Measurements from ENCODE around the gene THRB. TPM values are rescaled to one million over a fixed set of nuclear protein-coding genes. Genes with fewer than 3 reads are reported as not detected.
A peak's percentile ranks its signal among the peaks of the same experiment; 100 is the strongest.

The THRB gene
- polyA plus RNA-seq, 1 donor = 31.4 TPM

DNA sequence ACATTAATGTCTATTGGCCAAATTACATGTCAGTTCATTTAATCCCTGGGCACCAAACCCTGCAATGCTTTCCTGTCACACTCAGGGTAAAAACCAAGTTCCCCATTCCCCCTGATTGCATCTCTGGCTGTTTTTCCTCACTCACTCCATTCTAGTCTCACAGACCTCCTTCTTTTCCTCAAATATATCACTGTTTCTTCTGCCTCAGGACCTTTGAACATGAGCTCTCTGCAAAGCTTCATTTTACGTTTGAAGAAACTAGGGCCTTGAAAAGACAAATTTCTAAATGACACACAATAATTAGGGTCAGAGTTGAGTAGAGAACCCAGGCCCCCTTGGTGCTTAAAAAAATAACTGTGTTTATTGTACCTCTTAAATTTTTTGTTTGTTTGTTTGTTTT, 230.6 kb downstream of the THRB start:
- DNase-seq = no peak

DNA sequence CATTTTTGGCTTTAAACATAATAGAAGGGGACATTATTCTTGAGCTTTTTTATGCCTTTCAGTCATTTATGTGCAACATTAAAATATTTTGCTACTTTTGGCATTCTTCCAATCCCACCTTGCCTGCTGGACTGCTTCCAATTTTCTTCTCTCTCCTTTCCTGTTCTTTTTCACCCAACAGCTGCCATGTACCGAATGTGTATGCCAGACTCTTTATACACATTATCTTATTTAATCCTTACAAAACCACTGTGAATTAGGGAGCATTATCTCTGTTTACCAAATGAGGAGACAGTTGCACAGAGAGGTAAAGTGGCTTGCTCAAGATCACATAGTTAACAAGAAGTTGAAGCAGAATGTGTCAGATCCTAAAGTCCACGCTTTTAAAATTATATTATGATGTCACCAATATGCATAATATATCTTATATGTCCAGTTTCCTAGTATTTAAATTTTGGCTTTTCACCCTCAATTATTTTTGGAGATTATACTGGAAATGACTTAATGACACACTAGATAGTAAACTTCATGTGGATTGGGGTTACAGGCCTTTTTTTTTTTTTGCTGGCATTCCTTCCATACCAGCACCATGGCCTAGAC, 231.5 kb downstream of the THRB start:
- DNase-seq = no peak

DNA sequence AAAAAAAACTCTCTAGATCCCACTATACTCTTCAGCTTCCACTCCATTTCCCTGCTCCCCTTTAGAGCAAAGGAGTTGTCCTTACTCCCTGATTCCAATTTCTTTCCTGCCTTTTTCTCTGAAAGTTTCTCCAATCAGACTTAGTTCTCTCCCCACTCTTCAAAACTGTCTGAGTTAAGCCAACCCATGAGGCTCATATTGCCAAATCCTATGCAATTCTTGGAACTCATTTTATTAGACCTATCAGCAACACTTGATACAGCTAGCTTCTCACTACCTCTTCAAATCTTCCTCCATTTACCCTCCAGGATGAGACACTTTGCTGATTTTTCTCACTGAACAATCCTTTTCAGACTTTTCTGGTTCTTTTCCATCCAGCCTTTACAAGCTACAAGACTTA, 233.1 kb downstream of the THRB start:
- DNase-seq = no peak

DNA sequence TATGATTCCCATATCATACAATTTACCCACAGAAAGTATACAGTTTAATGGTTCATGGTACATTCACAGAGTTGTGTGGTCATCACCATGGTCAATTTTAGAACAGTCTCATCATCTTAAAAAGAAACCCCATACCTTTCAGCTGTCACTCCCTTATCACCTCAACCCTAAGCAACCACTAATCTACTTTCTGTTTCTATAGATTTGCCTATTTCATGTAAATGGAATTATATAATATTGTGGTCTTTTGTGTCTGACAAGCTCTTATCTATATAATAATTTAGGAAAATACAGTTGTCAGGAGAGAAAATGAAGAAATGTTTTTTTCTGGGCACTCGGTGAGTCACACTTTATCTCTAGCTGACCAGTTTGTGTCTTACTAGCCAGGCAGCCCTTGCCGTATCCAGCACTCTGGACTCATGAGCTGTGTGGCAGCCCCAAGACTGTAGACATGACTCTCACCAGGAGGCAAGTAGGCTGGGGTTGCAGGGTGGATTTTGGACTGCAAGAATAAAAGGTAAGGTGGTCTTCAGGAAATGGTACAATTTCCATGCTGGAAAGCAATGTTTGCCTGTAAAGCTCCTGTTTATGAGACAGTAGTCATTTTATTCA, 234.6 kb downstream of the THRB start:
- DNase-seq = no peak

DNA sequence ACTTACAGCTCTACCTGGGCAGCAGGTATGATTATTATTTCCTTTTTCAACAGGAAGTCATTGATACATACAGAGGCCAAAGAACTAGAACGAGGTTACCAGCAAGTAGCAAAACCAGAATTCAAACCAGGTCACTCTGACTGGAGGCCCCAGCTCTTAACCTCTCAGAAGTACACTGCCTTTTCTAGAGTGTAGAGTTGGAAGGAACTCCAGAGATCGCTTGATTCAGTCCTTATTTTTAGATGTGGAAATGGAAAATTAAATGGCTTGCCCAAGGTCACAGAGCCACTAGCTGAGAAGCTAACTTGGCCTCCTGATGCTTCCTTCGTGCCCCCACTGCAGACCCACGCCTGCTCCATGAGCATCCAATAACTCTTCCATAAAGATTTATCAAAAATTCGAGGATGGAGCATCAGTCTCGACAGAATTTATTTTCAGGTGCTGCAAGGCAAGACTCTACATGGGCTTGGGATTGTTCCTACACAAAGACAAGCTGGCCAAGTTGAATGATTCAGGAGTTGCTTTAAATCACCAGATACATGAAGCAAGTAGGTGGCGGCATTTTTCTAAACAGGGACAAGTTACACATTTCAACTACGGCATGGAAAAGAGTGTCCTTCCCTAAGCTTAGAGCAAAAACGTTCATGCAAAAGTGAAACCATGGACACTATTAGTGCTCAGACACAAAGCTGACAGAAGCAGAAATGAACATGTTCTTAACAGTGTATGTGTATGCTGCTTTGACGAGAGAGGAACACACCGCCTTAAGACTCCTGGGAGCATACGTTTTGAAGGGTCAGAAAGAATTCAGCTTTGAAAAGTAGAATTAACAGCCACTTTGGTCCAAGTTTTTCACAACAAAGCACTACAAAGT, 235.7 kb downstream of the THRB start:
- DNase-seq = no peak

DNA sequence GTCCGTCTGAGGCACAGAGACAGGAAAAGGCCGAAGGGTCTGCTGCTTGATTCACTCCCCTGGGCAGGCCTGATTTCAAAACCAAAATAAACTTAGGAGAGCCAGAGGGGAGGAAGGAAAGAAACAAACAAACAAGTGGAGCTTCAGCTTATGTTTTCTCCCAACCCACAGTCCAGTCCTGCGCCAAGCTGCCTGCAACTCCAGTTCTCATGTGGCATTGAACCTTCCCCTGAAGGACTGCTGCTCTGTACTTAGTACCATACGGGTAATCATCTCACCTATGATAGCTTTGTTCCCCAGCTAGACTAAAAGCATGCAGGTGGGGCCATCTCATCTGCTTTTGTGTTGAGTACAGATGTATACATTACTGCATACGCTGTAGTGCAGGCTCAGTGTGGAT, 236.4 kb downstream of the THRB start:
- no peak for DNase-seq

DNA sequence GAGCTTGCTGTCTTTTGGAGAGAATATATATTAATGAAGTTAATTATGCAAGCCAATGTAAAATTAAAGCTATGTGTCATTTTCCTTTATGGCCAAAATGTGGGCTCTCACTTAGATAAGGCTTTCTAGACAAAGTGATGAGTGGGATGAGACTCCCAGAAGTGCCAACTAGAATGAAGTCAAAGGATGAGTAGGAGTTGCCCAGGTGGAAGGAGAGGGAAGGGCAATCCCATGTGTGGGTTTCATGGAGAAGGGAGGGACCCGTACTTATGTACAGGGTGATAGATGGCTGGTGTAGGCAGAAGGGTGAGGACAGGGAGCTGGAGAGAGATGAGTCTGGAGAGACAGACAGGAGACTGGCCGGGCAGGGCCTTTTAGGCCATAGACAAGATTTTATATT, 239.2 kb downstream of the THRB start:
- DNase-seq = no peak

DNA sequence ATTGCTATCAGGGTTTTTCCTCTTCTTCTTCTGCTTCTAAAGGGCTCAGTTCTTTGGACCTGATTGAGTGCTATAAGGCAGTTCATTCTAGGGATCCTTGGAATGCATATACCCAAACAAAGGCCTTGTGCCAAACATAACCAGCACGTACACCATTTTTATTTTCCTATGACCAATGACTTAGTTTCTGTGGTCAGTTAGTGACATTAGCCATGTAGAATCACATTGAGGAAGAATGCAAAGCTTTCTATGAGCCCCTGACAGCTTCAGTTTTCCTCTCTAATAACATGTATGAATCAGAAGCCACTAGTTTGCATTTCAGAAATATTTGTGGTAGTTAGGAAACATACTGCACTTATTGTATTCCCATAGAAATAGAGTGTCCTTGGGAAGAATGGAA, 240.0 kb downstream of the THRB start:
- DNase-seq = no peak

DNA sequence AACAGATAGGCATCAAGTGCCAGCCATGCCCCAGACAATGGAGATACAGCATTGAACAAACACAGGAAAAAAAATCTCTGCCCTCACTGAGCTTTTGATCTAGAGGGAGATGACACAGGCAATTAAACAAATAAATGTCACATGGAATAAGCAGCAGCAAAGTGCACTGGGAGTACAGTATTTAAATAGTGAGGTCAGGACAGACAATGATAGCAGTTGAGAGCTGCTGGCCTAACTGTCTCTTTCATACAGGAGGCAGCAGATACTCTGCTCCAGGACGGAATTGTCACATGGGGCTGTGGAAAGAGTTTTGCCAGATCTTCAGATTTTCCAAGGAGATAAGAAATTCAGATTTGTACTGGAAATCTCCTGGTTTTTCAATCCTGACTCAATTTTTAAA, 241.3 kb downstream of the THRB start:
- no peak for DNase-seq

DNA sequence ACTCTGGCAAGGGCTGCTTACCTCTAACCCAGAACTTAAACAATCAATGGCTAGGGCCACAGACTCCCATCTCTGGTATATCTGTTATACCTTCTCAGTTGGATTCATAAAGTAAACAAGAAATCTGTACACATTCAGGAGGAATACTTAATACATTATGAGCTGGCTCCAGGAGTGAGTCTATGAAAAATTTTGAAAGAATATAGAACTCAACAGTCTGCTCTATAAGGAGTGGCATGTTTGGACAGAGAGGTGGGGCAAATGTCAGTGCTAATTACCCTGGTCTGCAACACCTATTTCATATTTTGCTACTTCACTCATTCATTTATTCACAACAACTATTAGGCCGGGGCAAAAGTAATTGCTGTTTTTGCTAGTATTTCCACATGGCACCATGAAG, 245.1 kb downstream of the THRB start:
- DNase-seq = no peak

DNA sequence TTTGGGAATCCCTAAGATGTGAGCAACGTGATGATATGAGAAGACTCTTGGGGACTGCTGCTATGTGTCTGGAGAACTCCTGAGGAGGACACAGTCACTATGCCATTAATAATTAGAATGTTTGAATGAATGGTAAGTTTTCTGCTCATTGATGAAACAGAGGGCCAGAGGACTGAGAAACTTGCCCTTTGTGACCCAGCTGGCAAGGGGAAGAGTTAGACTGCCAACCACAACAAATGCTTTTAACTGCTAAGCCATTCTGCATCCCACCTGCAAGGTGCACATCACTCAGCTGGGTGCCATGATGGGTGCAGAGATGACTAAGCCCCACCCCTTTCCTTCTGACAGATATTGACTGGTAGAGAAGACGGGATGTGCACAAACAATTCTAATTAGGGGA, 249.6 kb downstream of the THRB start:
- no peak for DNase-seq

DNA sequence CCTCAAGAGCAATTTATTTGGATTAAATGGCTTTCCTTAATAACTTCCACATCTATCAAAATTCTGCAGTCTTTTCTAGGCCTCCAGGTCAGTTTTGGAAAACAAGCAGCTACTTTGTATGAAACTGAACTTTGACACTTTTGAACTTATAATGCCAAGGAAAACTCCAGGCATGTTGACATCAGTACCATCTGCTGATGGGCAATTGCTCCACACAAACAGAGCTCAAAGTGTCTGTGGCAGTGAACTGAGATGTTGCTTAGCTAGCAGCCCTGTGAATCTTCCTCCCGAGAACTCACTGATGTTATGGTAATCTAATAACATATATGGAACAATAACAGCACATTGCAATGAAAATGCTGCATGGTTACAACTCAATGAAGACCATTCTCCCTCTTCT, 250.2 kb downstream of the THRB start:
- DNase-seq = no peak

DNA sequence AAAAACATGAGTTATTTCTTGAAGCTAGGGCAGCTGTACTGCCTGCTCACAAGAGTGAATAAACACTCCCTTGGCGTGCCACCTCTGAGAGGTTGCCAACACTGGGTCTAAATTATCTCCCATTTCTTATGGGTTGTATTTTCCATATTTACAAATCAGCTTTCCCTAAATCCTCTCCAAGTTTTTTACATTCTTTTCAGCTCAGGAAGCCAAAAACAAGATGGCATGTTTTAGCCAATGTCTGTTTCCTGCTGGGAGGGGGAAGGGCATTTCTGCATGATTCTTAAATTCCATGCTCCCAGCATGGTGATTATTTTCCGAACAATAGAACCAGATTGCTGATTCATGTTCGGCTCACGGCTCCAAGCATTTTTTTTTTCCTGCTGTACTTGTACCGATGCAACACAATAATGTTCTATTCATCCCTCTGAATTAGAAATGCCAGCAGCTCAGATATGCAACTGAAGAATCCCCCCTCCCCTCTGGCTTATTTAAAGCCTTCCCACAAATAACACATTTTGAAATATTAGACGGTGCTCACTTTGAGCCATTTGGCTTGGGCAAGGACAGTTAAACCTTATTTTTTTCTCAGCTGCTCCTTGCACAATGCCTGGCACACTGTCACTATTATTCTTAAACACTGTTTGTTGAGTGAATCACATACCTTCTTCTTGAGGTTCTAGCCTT, 252.5 kb downstream of the THRB start:
- DNase-seq = no peak

DNA sequence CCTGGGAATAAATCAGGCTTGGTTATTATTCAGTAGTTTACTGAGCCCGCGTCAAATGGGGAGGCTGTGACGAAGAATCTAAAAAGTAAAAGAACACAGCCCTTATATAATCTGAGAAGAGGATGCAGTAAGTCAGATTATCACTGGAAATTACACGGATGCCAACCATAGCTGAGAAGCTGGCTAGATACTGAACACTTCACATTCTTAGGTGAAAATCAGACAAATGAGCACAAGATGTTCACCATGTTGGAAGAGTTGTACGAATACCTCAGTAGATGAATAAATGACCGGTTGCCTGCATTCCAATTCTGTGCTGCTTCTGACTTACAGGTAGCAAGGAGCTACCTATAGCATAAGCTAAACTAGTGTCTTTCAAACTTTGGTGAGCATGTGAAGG, 254.3 kb downstream of the THRB start:
- no peak for DNase-seq

DNA sequence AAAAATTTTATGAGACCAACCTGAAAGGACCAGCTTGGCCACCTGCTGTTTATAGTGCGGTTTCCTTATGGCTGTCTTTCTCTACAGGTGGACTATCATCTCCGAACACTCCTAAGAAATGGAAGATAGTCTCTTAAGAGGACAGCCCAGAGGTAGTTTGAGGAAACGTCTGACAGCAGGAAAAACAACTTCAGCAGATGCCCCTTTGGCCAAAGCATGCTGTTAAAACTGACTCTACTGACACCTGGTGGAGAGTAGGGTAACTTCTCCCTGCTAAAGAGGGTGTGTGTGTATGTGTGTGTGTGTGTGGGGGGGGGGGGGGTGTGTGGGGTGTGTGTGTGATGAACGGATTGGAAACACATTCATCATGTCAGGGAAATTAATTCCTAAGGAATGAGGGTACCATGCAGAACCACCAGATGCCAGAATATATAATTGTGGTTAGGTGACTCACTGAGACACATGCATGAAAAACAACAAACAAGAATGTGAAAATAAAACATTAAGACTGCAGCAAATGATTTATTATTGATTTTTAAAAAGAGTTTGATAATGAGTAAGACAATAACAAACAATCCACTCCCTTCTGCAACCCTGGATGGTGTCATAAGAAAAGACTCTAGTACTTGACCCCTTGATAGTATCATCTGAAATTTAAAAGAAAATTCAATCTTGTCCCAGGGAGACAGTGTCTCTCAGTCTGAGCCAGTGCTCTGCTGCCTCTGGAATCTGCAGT, 256.5 kb downstream of the THRB start:
- peak; percentile 63 for DNase-seq

DNA sequence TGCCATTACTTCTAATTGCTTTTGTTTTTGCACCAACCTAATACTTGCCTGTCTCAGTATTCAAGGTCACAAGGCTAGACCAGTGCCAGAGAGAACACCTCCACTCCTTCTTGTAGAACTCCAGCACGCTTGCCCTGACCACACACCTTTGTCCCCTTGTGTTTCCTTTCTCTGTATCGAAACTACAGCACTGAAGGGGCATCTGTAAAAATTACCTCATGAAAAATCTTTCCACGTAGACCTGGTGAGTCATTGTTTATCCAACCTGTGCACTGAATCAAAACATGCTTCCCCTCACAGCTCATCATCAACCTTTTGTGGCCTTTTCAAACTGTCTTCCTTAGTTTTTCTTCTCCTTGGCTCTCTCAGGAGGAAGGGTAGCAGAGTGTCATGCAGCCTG, 259.5 kb downstream of the THRB start:
- DNase-seq = no peak

DNA sequence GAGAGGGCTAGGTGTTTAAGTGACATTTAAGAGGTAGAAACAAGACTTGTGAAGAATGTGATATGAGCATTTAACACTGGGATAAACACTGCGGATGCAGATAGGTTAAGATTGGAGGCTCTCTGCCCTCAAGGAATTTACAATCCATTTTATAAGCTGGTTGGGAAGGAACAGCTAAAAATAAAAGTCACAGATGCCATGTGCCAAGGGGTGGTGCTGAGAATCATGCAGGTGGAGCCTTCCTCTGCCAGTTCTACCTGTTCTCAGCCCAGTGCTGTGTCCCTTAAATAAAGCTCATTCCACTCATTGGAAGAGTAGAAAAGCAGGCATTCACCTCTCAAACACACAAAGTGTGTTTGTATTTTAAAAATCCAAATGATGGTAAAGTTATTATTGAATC, 261.9 kb downstream of the THRB start:
- no peak for DNase-seq

DNA sequence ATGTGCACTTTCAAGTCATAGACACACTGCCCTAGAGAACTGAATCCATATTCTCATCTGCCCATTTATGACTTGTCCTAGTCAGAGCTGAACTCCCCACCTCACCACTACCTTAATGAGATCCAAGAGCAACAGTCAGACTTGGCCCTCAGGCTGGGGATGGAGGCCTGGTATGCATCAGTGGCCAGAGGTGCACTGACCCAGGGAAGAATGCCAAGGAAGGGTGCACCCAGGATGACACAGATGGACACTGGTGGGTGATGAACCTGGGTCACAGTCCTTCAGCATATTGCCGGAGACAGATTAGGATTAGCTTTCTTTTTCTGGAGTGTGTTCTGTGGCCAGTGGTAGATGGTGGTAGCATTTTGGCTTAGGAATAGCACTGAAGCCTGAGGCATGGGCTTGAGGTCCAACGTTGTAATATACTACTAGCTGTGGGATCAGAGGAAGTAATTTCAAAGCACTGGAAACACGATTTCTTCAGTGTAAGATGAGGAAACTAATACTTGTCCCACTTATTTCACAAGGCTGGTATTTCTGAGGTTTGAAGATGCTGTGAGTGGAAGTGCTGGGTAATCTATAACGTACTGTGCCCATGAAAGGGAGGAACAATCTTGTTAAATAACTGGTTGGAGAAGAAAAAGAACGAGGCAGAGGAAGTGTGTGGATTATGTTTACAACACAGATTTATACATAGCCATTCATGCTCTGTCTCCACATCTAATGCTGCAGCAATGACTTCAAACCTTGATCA, 265.0 kb downstream of the THRB start:
- DNase-seq = no peak

DNA sequence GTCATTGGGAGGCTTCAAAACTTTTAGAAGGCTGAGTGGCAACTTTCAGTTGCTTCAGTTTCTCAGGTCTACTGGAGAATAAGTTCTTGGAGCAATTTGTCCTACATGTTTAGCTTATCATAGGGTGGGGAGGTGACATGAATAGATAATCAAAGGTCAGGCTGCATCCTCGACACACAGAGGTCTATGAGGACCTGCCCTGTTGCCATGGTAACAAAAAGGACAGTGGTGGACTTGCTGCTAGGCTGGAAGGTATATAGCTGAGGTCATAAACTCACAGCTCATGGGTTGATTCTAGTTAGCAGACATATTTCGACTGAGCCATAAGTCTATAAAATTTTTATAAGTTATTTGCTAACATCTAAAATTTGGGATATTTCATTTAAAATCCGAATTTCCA, 267.0 kb downstream of the THRB start:
- no peak for DNase-seq

DNA sequence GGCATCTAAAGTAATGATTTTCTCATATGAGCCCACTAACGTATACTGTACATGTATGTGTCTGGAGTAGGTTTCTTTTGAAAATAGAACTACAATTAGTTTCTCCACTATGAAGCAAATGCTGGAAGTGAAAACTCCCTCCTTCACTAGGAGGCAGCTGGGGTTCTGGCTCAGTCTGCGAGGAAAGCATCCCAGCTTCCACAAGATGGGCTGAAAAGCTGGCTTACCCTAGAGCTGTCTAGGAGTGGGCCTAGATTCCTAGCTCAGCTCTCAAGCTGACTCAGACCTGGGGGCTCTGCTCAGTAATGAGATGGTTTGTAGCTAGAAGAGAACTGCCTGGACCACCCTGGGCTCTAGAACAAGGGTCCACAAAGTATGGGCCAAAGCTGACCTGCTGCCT, 268.3 kb downstream of the THRB start:
- DNase-seq = no peak

DNA sequence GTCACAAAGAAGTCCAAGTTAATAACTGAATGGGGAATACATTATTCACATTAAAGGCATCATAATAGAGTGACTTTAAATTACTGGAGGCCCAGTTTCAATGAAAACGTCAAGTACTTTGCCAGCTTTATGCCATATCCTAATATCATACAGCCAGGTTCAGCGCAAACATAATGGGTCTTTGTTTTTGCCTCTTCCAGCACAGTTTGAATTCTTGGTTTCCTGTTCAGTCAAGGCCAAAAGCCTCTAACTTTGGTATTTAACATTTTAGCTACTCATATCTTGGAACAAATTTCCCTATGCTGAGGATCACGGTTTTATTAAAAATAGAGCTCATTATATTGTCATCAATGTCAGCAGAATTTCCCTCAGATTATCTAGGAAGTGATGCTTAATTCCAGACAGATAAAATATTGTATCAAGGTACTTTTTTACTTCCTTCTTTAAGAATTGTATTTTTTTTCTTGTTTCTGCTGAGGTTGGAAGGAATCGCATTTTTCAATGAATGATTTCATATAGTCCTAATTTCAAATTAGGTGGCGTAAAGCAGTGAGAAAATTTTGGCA, 269.2 kb downstream of the THRB start:
- no peak for DNase-seq
